H9 (cell line): ENCODE data around the gene LIX1. TPM values are rescaled to one million over a fixed set of nuclear protein-coding genes. Genes with fewer than 3 reads are reported as not detected.

Source experiments
- DNase-seq: peaks from one replicate; pipeline ENCODE4 v3.0.0-alpha.2; 2017
- H2AFZ ChIP-seq: one replicate; pipeline ENCODE4 v1.6.1; 2013; ENCODE audit warnings: mild to moderate bottlenecking, low read length, control low read depth, moderate library complexity
- H2AK5ac ChIP-seq: 2 replicates; pipeline ENCODE4 v1.6.1; 2013; ENCODE audit warnings: low read length, control low read depth, mixed read lengths; ENCODE audit not compliant: insufficient read length
- H2BK120ac ChIP-seq: one replicate; pipeline ENCODE4 v1.6.1; 2013; ENCODE audit warnings: low read depth, mild to moderate bottlenecking, low read length, control low read depth, inconsistent platforms; ENCODE audit not compliant: poor library complexity, severe bottlenecking
- H2BK12ac ChIP-seq: 2 replicates; pipeline ENCODE4 v1.6.1; 2013; ENCODE audit warnings: low read length, control low read depth, mixed read lengths, low read depth; ENCODE audit not compliant: insufficient read length
- H2BK15ac ChIP-seq: 2 replicates; pipeline ENCODE4 v1.6.1; 2013; ENCODE audit warnings: low read depth, low read length, control low read depth
- H2BK20ac ChIP-seq: one replicate; pipeline ENCODE4 v1.6.1; 2013; ENCODE audit warnings: low read depth, mild to moderate bottlenecking, low read length, control low read depth, inconsistent platforms; ENCODE audit not compliant: poor library complexity, severe bottlenecking
- H2BK5ac ChIP-seq: 2 replicates; pipeline ENCODE4 v1.6.1; 2013; ENCODE audit warnings: low read length, control low read depth, mixed read lengths; ENCODE audit not compliant: insufficient read length
- H3K14ac ChIP-seq: 2 replicates; pipeline ENCODE4 v1.6.1; 2013; ENCODE audit warnings: low read length, control low read depth; ENCODE audit not compliant: insufficient read depth
- H3K18ac ChIP-seq: 2 replicates; pipeline ENCODE4 v1.6.1; 2013; ENCODE audit warnings: low read depth, mild to moderate bottlenecking, mixed read lengths, low read length, control low read depth; ENCODE audit not compliant: insufficient read length
- H3K23ac ChIP-seq: 2 replicates; pipeline ENCODE4 v1.6.1; 2013; ENCODE audit warnings: low read length, control low read depth, mixed read lengths, low read depth; ENCODE audit not compliant: insufficient read length
- H3K23me2 ChIP-seq: 2 replicates; pipeline ENCODE4 v1.6.1; 2013; ENCODE audit warnings: low read depth, mild to moderate bottlenecking, mixed read lengths, low read length, control low read depth; ENCODE audit not compliant: insufficient read length, poor library complexity, severe bottlenecking
- H3K27ac ChIP-seq: 2 replicates; pipeline ENCODE4 v1.5.1; 2013; ENCODE audit warnings: low read length, control low read depth, mixed read lengths, low read depth; ENCODE audit not compliant: insufficient read length
- H3K27me3 ChIP-seq: 2 replicates; pipeline ENCODE4 v1.6.1; 2013; ENCODE audit warnings: low read length, control low read depth, inconsistent platforms; ENCODE audit not compliant: insufficient read depth
- H3K4ac ChIP-seq: 2 replicates; pipeline ENCODE4 v1.6.1; 2013; ENCODE audit warnings: low read depth, mild to moderate bottlenecking, control low read depth, inconsistent platforms, low read length, moderate library complexity
- H3K4me1 ChIP-seq: 2 replicates; pipeline ENCODE4 v1.6.1; 2013; ENCODE audit warnings: low read length, control low read depth, inconsistent platforms; ENCODE audit not compliant: insufficient read depth
- H3K4me2 ChIP-seq: 2 replicates; pipeline ENCODE4 v1.6.1; 2013; ENCODE audit warnings: low read length, control low read depth, mixed read lengths; ENCODE audit not compliant: insufficient read length, insufficient read depth
- H3K56ac ChIP-seq: 2 replicates; pipeline ENCODE4 v1.6.1; 2013; ENCODE audit warnings: low read depth, mild to moderate bottlenecking, mixed read lengths, low read length, control low read depth; ENCODE audit not compliant: insufficient read length
- H3K79me1 ChIP-seq: 2 replicates; pipeline ENCODE4 v1.6.1; 2013; ENCODE audit warnings: low read depth, mild to moderate bottlenecking, moderate library complexity, low read length, control low read depth, inconsistent platforms; ENCODE audit not compliant: insufficient read depth, poor library complexity, severe bottlenecking
- H3K79me2 ChIP-seq: 2 replicates; pipeline ENCODE4 v1.6.1; 2013; ENCODE audit warnings: low read length, control low read depth, inconsistent platforms; ENCODE audit not compliant: insufficient read depth
- H3K9ac ChIP-seq: 2 replicates; pipeline ENCODE4 v1.6.1; 2013; ENCODE audit warnings: low read length, control low read depth, mixed read lengths; ENCODE audit not compliant: insufficient read length; ENCODE audit errors: extremely low read depth
- H3K9me3 ChIP-seq: one replicate; pipeline ENCODE4 v1.6.1; 2013; ENCODE audit warnings: low read depth, low read length, inconsistent platforms; ENCODE audit not compliant: control insufficient read depth
- H3T11ph ChIP-seq: one replicate; pipeline ENCODE4 v1.6.1; 2013; ENCODE audit warnings: mild to moderate bottlenecking, low read length, control low read depth, inconsistent platforms
- H4K20me1 ChIP-seq: one replicate; pipeline ENCODE4 v1.6.1; 2013; ENCODE audit not compliant: control insufficient read depth, insufficient read length, insufficient read depth
- H4K5ac ChIP-seq: 2 replicates; pipeline ENCODE4 v1.6.1; 2013; ENCODE audit warnings: low read depth, mild to moderate bottlenecking, mixed read lengths, low read length, control low read depth; ENCODE audit not compliant: insufficient read length
- H4K8ac ChIP-seq: replicated peaks from 2 replicates; pipeline ENCODE4 v1.6.1; 2013; ENCODE audit warnings: low read length, control low read depth, mixed read lengths, low read depth; ENCODE audit not compliant: insufficient read length
- H4K91ac ChIP-seq: 2 replicates; pipeline ENCODE4 v1.6.1; 2013; ENCODE audit warnings: low read depth, mild to moderate bottlenecking, moderate library complexity, mixed read lengths, low read length, control low read depth; ENCODE audit not compliant: insufficient read length
- H3K27ac Mint-ChIP-seq, 3 experiments: 2 replicates in 2 of 3; 3 replicates in 1 of 3; pipeline ENCODE4 v1.8.0; 2020 to 2021; ENCODE audit warnings: mixed read lengths in 3 of 3, mild to moderate bottlenecking in 1 of 3, moderate library complexity in 1 of 3
- H3K27me3 Mint-ChIP-seq: 2 replicates; pipeline ENCODE4 v1.8.0; 2021; ENCODE audit warnings: low read depth, mild to moderate bottlenecking, moderate library complexity, mixed read lengths
- H3K36me3 Mint-ChIP-seq, 3 experiments: 2 replicates in 2 of 3; 3 replicates in 1 of 3; pipeline ENCODE4 v1.8.0; 2020 to 2021; ENCODE audit warnings: low read depth in 3 of 3, mixed read lengths in 3 of 3; ENCODE audit not compliant: insufficient read depth in 1 of 3
- H3K4me1 Mint-ChIP-seq, 2 experiments: 2 replicates each; pipeline ENCODE4 v1.8.0; 2020; ENCODE audit warnings: mixed read lengths in 2 of 2
- H3K4me3 Mint-ChIP-seq, 2 experiments: 2 replicates in 1 of 2; 3 replicates in 1 of 2; pipeline ENCODE4 v1.8.0; 2020 to 2021; ENCODE audit warnings: mild to moderate bottlenecking in 2 of 2, mixed read lengths in 2 of 2, moderate library complexity in 1 of 2
- H3K9me3 Mint-ChIP-seq, 2 experiments: 2 replicates in 1 of 2; 3 replicates in 1 of 2; pipeline ENCODE4 v1.8.0; 2020; ENCODE audit warnings: mild to moderate bottlenecking in 2 of 2, mixed read lengths in 2 of 2, moderate library complexity in 1 of 2
- WGBS: extraction: QIAGEN DNeasy Blood & Tissue Kit; methylation state at CpG from one replicate; pipeline ENCODE4 v1.1.7; 2013; ENCODE audit warnings: missing lambda C conversion rate, low lambda C conversion rate, mixed read lengths; ENCODE audit not compliant: insufficient read length; ENCODE audit errors: extremely low coverage; 5-methylcytosine and 5-hydroxymethylcytosine counted together
- total RNA-seq: library from RNA; stranded (reverse); gene quantifications from 2 replicates; pipeline ENCODE4 v1.2.1, GENCODE V29; 2021
- TF ChIP-seq, protein P1 (sequence below): fragments of 200-600 bp; sonication (generic); conservative IDR thresholded peaks from 3 replicates; pipeline ENCODE4 v1.8.0; 2021; ENCODE audit warnings: antibody characterized with exemption, mild to moderate bottlenecking

Gene LIX1
- total RNA-seq, 1 experiment from 2014 or later, result 0.13 TPM

GRCh38 chr5:97120195-97120594 lies 22.2 kb downstream of the LIX1 start:
- Histone ChIP-seq H2BK120ac (no peak overlapping the region), H2AK5ac (no peak overlapping the region), H3T11ph (no peak overlapping the region)

More at GRCh38 chr5:97120195-97120594, 22.2 kb downstream of the LIX1 start:
- TF ChIP-seq, protein P1, sequence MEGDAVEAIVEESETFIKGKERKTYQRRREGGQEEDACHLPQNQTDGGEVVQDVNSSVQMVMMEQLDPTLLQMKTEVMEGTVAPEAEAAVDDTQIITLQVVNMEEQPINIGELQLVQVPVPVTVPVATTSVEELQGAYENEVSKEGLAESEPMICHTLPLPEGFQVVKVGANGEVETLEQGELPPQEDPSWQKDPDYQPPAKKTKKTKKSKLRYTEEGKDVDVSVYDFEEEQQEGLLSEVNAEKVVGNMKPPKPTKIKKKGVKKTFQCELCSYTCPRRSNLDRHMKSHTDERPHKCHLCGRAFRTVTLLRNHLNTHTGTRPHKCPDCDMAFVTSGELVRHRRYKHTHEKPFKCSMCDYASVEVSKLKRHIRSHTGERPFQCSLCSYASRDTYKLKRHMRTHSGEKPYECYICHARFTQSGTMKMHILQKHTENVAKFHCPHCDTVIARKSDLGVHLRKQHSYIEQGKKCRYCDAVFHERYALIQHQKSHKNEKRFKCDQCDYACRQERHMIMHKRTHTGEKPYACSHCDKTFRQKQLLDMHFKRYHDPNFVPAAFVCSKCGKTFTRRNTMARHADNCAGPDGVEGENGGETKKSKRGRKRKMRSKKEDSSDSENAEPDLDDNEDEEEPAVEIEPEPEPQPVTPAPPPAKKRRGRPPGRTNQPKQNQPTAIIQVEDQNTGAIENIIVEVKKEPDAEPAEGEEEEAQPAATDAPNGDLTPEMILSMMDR, result no peak
- Histone ChIP-seq H2BK20ac (no peak overlapping the region), H3K27ac (no peak overlapping the region), H3K79me2 (no peaks in the 10 kb centered on the region), H3K4ac (no peak overlapping the region), H2BK12ac (no peak overlapping the region), H4K8ac (no peak overlapping the region), H2AFZ (no peak overlapping the region), H3K23me2 (no peaks in the 10 kb centered on the region), H4K5ac (no peak overlapping the region), H3K9ac (no peak overlapping the region), H4K20me1 (no peaks in the 10 kb centered on the region), H4K91ac (no peak overlapping the region), H3K4me1 (no peaks in the 10 kb centered on the region), H3K14ac (no peak overlapping the region), H2BK5ac (no peak overlapping the region), H3K27me3 (no peaks in the 10 kb centered on the region), H3K56ac (no peak overlapping the region), H3K4me2 (no peak overlapping the region), H3K23ac (no peak overlapping the region), H3K79me1 (no peaks in the 10 kb centered on the region), H3K18ac (no peak overlapping the region), H2BK15ac (no peak overlapping the region), H3K9me3 (no peaks in the 10 kb centered on the region)
- no CpG with 5 or more reads among the region's 2 CpGs for WGBS
- Mint-ChIP-seq H3K9me3 (no peaks in the 10 kb centered on the region), H3K4me3 (no peak overlapping the region), H3K36me3 (no peaks in the 10 kb centered on the region), H3K27me3 (no peaks in the 10 kb centered on the region), H3K27ac (no peak overlapping the region), H3K4me1 (peaks cover 8 to 10% of the 10 kb centered on the region in 2 experiments)
- no peak for DNase-seq
